ENCODE results near the gene CANT1.

Gene CANT1

DNA sequence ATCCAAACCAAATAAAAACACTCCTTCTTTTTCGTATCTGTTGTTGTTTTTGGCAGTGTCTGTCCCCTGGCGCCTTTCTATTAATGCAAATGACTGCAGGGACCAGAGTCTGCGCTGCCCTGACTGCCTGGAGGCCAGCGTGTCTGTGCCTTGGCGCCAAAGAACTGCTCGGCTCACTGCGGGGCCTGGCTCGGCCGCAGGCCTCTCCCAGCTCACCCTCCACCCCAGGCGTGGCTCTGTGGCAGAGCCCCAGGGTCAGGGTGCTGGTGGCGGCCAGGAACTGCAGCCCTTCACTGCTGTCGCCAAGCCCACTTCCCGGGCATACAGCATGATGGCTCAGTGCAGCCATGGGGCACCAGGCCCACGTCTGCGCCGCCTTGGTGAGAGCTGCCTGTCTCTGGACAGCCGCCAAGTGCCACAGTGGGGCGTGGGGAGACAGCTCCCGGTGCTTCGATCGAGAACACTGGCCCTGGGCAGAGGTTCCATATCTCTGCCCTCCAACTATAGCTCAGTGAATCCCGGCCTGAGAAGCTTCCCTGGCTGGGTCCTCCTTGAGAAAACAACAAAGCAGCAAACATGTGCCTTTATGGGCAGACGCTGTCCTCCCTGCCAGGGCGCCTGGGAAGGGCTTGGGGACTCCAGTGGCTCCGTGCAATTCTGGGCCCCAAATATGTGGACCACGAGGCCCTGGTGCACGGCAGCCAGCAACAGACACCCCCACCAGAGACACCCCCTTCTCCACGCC is 11.1 kb downstream of the CANT1 start:
- no peak for TF ChIP-seq POLR2AphosphoS5 (IDR thresholded peaks at IDR 0.05; ENCODE audit: borderline replicate concordance, low read depth, low read length)
- TF ChIP-seq EZH2 (IDR thresholded peaks at IDR 0.05) = no peak
- no peak for TF ChIP-seq FOXP2 (optimal IDR thresholded peaks at IDR 0.05; ENCODE audit: control extremely low read depth, extremely low read length, insufficient read depth)
- H3K36me3 ChIP-seq (ENCODE audit: insufficient read depth, low read length) = peaks cover 29% of the 10 kb centered on the region; the same call in 1 of the 2 replicates
- H3K9me3 ChIP-seq (ENCODE audit: low read depth, low read length) = no peaks in the 10 kb centered on the region
- no peak overlapping the region for H3K9ac ChIP-seq (ENCODE audit: insufficient read length)
- no peak overlapping the region for H3K27ac ChIP-seq
- DNase-seq (ENCODE audit: low read depth, low spot score) = no peak
- H3K4me3 ChIP-seq = no peak overlapping the region

DNA sequence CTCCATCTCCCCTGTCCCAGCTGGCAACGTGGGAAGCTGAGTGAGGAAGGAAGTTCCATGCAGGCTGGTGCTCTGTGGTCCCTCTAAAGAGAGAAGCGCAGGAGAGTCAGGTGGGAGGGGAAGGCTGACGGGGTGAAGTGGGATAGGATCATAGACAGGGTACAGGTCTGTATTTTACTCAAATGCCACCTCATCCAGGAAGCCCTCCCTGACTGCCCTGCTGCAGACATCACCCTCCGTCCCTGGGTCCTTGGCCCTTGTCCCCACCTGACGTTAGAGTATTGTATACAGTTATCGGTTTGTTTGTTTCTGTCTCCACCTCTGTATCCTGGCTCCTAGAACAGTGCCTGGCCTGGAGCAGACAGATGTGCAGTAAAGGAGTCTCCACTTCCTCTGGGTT is 11.7 kb downstream of the CANT1 start:
- no peak for TF ChIP-seq EZH2 (IDR thresholded peaks at IDR 0.05)
- no peak for TF ChIP-seq POLR2AphosphoS5 (IDR thresholded peaks at IDR 0.05; ENCODE audit: borderline replicate concordance, low read depth, low read length)
- TF ChIP-seq FOXP2 (optimal IDR thresholded peaks at IDR 0.05; ENCODE audit: control extremely low read depth, extremely low read length, insufficient read depth) = no peak
- Histone ChIP-seq H3K9ac (ENCODE audit: insufficient read length) (no peak overlapping the region), H3K9me3 (ENCODE audit: low read depth, low read length) (no peaks in the 10 kb centered on the region), H3K36me3 (ENCODE audit: insufficient read depth, low read length) (peaks cover 33% of the 10 kb centered on the region; the same call in 1 of the 2 replicates), H3K4me3 (no peak overlapping the region), H3K27ac (no peak overlapping the region)
- DNase-seq (ENCODE audit: low read depth, low spot score) = no peak

DNA sequence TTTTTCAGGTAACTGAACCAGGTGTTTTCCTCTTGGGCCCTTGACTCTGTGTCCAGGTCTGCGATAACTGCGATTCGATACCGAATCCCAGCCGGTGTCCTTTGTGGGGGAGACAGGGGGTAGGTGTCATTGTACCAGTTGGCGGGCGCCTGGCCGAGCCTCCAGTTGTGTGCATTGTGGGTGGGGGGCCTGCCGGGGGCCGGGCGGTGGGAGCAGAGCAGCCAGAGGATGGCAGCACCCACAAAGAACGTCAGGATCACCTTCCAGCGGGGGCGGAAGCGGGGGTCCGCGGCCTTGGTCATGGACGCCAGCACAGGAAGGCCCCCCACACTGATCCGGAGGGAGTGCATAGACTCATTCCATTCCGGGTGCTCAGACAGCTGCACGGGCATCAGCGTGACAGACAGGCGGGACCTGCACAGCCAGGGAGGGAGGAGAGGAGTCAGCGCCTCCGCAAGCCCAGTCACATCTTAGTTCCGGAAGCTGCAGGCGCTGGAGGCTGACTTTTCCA is 12.3 kb downstream of the CANT1 start:
- no peak for DNase-seq (ENCODE audit: low read depth, low spot score)
- Histone ChIP-seq H3K4me3 (no peak overlapping the region), H3K36me3 (ENCODE audit: insufficient read depth, low read length) (peaks cover 39% of the 10 kb centered on the region; the same call in 1 of the 2 replicates), H3K27ac (no peak overlapping the region), H3K9me3 (ENCODE audit: low read depth, low read length) (no peaks in the 10 kb centered on the region), H3K9ac (ENCODE audit: insufficient read length) (no peak overlapping the region)
- TF ChIP-seq FOXP2 (optimal IDR thresholded peaks at IDR 0.05; ENCODE audit: control extremely low read depth, extremely low read length, insufficient read depth) = no peak
- no peak for TF ChIP-seq POLR2AphosphoS5 (IDR thresholded peaks at IDR 0.05; ENCODE audit: borderline replicate concordance, low read depth, low read length)
- TF ChIP-seq EZH2 (IDR thresholded peaks at IDR 0.05) = no peak

DNA sequence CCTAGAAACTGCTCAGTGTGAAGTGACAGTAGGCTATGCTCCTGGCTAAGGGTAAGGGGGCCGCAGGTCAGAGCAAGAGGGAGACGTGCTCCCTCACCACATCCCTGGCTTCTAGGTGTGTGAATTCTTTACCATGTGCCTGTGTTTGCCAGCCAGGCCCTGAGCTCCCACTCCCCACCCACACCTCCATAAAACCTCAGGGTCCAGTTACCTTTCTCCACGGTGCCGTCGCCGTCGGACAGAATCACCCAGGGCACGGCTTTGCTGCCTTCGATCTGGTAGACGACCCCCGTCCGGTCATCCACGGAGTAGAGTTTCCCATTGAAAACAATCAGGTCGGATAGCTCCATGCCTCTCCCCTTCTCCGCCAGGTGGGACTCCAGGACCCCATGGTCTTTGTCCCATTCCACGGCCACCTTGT is 12.8 kb downstream of the CANT1 start:
- no peak overlapping the region for H3K27ac ChIP-seq
- H3K9ac ChIP-seq (ENCODE audit: insufficient read length) = no peak overlapping the region
- peaks cover 39% of the 10 kb centered on the region; the same call in 1 of the 2 replicates for H3K36me3 ChIP-seq (ENCODE audit: insufficient read depth, low read length)
- TF ChIP-seq POLR2AphosphoS5 (IDR thresholded peaks at IDR 0.05; ENCODE audit: borderline replicate concordance, low read depth, low read length) (no peak), FOXP2 (optimal IDR thresholded peaks at IDR 0.05; ENCODE audit: control extremely low read depth, extremely low read length, insufficient read depth) (no peak), EZH2 (IDR thresholded peaks at IDR 0.05) (no peak)
- no peaks in the 10 kb centered on the region for H3K9me3 ChIP-seq (ENCODE audit: low read depth, low read length)
- no peak for DNase-seq (ENCODE audit: low read depth, low spot score)
- no peak overlapping the region for H3K4me3 ChIP-seq

DNA sequence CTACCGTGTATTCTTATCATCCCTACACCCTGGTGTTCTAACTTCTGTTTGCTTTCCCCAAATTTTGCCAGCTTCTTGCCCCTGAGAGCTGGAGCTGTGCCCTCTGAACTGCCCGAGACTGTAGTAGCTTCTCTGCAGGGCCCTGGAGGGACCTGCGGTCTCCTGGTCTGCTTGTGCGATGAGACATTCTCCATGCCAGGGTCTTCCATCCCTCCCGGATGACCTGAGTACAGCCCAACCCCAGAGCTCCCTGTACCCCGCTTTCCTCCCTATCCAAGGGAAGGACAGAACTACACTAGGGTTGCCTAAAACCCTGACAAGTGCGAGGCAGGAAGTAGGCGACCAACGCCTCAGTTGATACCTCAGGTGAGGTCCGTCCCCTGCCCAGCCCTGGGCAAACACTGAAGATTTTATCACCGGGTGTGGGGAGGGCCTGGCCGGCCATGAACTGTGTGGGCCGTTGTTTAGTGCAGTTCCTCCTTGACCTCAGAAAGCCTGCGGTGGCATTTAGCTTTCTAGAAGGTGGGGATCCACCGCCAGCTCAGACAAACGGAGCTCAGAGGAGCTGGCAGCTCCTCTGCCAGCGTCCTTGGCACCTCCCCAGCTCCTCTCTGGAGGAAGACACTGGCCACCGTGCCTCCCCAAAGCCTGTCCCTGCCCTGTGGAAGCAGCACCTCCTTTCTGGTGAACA is 13.7 kb downstream of the CANT1 start:
- Histone ChIP-seq H3K9me3 (ENCODE audit: low read depth, low read length) (no peaks in the 10 kb centered on the region), H3K36me3 (ENCODE audit: insufficient read depth, low read length) (peaks cover 39% of the 10 kb centered on the region; the same call in 1 of the 2 replicates), H3K27ac (no peak overlapping the region), H3K9ac (ENCODE audit: insufficient read length) (no peak overlapping the region), H3K4me3 (no peak overlapping the region)
- TF ChIP-seq FOXP2 (optimal IDR thresholded peaks at IDR 0.05; ENCODE audit: control extremely low read depth, extremely low read length, insufficient read depth) = no peak
- no peak for TF ChIP-seq EZH2 (IDR thresholded peaks at IDR 0.05)
- TF ChIP-seq POLR2AphosphoS5 (IDR thresholded peaks at IDR 0.05; ENCODE audit: borderline replicate concordance, low read depth, low read length) = no peak
- DNase-seq (ENCODE audit: low read depth, low spot score) = no peak

DNA sequence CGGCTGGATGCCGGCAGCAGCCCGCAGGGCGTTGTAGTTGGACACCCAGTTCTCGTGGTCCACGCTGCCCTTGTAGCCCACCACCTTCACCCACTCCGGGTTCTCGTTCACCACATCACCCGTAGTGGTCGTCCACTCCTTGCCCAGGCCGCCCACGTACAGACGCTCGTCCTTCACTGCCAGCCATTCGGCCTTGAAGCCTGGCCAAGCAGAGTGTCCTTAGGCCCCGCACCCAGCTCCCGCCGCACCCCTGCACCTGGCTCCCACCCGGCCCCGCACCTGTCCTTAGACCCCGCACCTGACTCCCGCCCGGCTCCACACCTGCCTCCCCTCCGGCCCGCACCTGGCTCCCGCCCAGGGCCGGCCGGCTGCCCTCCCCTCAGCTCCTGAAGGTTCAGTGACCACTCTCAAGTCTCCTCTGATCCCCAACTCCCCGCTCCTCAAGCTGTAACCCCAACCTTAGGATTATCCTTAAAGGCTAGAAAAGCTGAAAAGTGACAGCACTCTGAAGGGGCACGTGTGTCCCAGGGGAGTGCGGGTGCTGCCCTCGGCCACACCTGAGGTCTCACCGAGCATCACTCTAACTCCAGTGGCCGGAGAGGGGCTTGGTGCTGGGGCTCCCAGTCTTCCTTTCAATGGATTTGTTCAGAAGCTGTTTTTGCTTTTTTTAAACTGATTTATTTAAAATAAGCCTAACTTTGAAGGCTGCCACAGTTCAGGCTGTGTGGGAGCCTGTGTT is 14.4 kb downstream of the CANT1 start:
- DNase-seq (ENCODE audit: low read depth, low spot score) = no peak
- no peak overlapping the region for H3K4me3 ChIP-seq
- H3K27ac ChIP-seq = no peak overlapping the region
- H3K9ac ChIP-seq (ENCODE audit: insufficient read length) = no peak overlapping the region
- no peaks in the 10 kb centered on the region for H3K9me3 ChIP-seq (ENCODE audit: low read depth, low read length)
- TF ChIP-seq EZH2 (IDR thresholded peaks at IDR 0.05) (no peak), POLR2AphosphoS5 (IDR thresholded peaks at IDR 0.05; ENCODE audit: borderline replicate concordance, low read depth, low read length) (no peak), FOXP2 (optimal IDR thresholded peaks at IDR 0.05; ENCODE audit: control extremely low read depth, extremely low read length, insufficient read depth) (no peak)
- H3K36me3 ChIP-seq (ENCODE audit: insufficient read depth, low read length) = peaks cover 40% of the 10 kb centered on the region; the same call in 1 of the 2 replicates

DNA sequence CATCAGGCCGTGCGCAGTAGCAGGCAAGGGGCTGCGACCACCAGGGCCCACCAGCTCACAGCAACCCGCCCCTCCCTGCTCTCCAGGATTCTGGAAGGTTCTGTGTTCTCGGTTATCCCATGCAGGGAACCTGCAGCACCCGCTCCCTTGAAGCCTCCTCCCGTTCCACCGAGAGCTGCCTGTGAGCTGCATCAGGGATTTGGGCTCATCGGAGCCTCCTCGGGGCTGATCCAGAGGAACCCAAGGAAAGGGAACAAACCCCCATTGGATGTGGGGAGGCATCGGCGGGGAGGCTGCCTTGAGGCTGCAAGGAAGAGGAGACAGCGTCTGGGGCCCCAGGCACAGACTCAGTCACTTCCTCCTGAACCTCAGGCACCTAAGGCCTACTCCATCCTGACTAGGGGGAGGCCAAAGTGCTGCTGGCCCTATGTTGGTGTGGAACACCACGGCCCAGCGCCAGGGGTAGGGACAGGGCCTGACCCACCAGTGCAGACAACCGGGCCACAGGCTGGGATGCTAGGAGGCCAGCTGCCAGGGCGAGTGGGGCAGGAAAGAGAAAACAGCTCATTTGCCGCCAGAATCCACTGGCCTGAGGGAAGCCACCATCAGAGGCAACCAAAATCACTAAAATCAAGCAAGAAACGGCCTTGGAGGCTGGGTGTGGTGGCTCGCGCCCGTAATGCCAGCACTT is 15.4 kb downstream of the CANT1 start:
- Histone ChIP-seq H3K27ac (no peak overlapping the region), H3K9ac (ENCODE audit: insufficient read length) (no peak overlapping the region), H3K9me3 (ENCODE audit: low read depth, low read length) (no peaks in the 10 kb centered on the region), H3K4me3 (no peak overlapping the region), H3K36me3 (ENCODE audit: insufficient read depth, low read length) (peaks cover 37% of the 10 kb centered on the region; the same call in 1 of the 2 replicates)
- TF ChIP-seq POLR2AphosphoS5 (IDR thresholded peaks at IDR 0.05; ENCODE audit: borderline replicate concordance, low read depth, low read length) = no peak
- no peak for TF ChIP-seq FOXP2 (optimal IDR thresholded peaks at IDR 0.05; ENCODE audit: control extremely low read depth, extremely low read length, insufficient read depth)
- no peak for TF ChIP-seq EZH2 (IDR thresholded peaks at IDR 0.05)
- no peak for DNase-seq (ENCODE audit: low read depth, low spot score)
